Stimulated activated CD4-positive, alpha-beta T cell treated with anti-CD3 and anti-CD28 coated beads, Interleukin-2, amount 100 ng/mL, for 4 hours (primary cell): ENCODE measurements around the gene ECM1.

Source experiments
- DNase-seq: peaks from one replicate; pipeline ENCODE4 v3.0.0-alpha.2; 2020; ENCODE audit warnings: low read depth

Gene ECM1

GRCh38 chr1:150558761-150559655 lies 51.1 kb downstream of the ECM1 start:
- DNase-seq, result no peak

- no peak for DNase-seq
Observed at GRCh38 chr1:150559656-150560010, 51.7 kb downstream of the ECM1 start.

- DNase-seq, result peak; percentile 57
Observed at GRCh38 chr1:150560011-150560438, 52.1 kb downstream of the ECM1 start.

- DNase-seq, result peak; percentile 77
Observed at GRCh38 chr1:150560576-150561253, 52.8 kb downstream of the ECM1 start.

- DNase-seq, result no peak
Observed at GRCh38 chr1:150561254-150561973, 53.5 kb downstream of the ECM1 start.

GRCh38 chr1:150561974-150562445 lies 54.1 kb downstream of the ECM1 start:
- peak; percentile 89 for DNase-seq

GRCh38 chr1:150562446-150563339 lies 54.8 kb downstream of the ECM1 start:
- DNase-seq, result peak; percentile 57
